Fibroblast of villous mesenchyme (primary cell): ENCODE measurements around the gene CTNND2. TPM values are rescaled to one million over a fixed set of nuclear protein-coding genes. Genes with fewer than 3 reads are reported as not detected.

Source experiments
- DNase-seq: peaks from one replicate; pipeline ENCODE4 v3.0.0-alpha.2; 2010; ENCODE audit warnings: low read depth
- H3K4me3 ChIP-seq: 2 replicates; pipeline ENCODE4 v1.5.1; 2011; ENCODE audit warnings: low read depth, mild to moderate bottlenecking, low read length
- total RNA-seq: library from RNA; depleted of rRNA; stranded (reverse); fragments of >200 nt; gene quantifications from 2 replicates; pipeline ENCODE4 v1.2.3, GENCODE V29; 2012
- TF ChIP-seq, protein P1 (sequence below): IDR thresholded peaks from 2 replicates; pipeline ENCODE4 v1.5.1; 2012; ENCODE audit warnings: low read depth, mild to moderate bottlenecking, low read length; ENCODE audit not compliant: insufficient read depth

CTNND2 gene, protein sequence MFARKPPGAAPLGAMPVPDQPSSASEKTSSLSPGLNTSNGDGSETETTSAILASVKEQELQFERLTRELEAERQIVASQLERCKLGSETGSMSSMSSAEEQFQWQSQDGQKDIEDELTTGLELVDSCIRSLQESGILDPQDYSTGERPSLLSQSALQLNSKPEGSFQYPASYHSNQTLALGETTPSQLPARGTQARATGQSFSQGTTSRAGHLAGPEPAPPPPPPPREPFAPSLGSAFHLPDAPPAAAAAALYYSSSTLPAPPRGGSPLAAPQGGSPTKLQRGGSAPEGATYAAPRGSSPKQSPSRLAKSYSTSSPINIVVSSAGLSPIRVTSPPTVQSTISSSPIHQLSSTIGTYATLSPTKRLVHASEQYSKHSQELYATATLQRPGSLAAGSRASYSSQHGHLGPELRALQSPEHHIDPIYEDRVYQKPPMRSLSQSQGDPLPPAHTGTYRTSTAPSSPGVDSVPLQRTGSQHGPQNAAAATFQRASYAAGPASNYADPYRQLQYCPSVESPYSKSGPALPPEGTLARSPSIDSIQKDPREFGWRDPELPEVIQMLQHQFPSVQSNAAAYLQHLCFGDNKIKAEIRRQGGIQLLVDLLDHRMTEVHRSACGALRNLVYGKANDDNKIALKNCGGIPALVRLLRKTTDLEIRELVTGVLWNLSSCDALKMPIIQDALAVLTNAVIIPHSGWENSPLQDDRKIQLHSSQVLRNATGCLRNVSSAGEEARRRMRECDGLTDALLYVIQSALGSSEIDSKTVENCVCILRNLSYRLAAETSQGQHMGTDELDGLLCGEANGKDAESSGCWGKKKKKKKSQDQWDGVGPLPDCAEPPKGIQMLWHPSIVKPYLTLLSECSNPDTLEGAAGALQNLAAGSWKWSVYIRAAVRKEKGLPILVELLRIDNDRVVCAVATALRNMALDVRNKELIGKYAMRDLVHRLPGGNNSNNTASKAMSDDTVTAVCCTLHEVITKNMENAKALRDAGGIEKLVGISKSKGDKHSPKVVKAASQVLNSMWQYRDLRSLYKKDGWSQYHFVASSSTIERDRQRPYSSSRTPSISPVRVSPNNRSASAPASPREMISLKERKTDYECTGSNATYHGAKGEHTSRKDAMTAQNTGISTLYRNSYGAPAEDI (N-terminal part only)
- not detected in 2 replicates for total RNA-seq

DNA sequence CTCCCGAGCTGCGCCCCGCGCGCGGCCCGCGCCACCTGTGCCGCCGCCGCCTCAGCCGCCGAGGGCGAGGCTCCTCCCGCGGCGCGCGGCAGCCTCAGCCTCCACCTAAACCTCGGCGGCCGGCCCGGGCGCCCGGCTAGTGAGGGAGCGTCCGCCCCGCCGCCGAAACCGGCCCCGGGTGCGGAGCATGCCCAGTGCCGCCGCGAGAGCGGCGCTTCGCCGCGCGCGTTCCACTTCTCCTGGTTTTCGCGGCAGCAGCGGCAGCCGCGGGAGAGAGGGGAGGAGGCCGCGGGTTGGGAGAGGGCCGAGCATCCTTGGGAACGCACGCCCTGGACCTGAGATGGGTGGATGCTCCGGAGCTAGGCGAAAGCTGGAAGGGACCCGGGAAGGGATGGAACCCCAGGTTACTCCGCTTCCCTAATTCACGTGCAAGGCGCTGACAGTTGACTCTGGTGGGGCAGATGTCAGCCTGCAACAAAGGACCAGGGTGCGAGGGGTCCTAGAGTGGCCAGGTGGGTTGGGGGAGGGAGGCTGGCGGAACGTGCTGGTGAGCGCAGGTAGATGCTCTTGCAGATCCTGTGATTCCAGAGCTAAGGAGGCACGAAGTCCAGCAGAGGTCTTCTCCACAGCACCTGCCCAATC lies at the start of gene CTNND2:
Gene CTNND2, minus strand, starts transcription at position 182 of the 642 bp plus-strand sequence. CDS start 593 bp downstream, outside the sequence.
- TF ChIP-seq, protein P1, sequence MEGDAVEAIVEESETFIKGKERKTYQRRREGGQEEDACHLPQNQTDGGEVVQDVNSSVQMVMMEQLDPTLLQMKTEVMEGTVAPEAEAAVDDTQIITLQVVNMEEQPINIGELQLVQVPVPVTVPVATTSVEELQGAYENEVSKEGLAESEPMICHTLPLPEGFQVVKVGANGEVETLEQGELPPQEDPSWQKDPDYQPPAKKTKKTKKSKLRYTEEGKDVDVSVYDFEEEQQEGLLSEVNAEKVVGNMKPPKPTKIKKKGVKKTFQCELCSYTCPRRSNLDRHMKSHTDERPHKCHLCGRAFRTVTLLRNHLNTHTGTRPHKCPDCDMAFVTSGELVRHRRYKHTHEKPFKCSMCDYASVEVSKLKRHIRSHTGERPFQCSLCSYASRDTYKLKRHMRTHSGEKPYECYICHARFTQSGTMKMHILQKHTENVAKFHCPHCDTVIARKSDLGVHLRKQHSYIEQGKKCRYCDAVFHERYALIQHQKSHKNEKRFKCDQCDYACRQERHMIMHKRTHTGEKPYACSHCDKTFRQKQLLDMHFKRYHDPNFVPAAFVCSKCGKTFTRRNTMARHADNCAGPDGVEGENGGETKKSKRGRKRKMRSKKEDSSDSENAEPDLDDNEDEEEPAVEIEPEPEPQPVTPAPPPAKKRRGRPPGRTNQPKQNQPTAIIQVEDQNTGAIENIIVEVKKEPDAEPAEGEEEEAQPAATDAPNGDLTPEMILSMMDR, result no peak
- H3K4me3 ChIP-seq, result no peak within 1 kb of the TSS
- DNase-seq, result no peak

DNA sequence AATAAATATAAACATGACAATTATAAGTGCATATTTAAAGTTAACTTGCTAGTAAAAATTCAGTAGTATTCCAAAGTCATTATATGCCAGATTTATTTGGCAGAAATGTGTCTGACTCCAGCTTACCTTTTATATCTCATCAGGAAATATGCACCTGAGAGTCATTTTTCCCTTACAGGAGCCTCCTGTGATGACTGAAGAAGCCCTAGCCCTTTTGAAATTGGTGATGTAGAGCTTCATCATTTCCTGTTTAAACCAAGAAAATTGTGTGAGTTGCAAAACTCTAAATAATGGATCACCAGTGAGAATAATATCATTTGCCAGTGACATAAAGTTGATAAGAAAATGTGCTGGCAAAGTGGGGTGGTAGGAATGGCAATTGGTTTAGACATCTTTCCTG lies 42.1 kb upstream of the CTNND2 start:
- DNase-seq, result no peak
- no peak overlapping the region for H3K4me3 ChIP-seq
- TF ChIP-seq, protein P1, result no peak

DNA sequence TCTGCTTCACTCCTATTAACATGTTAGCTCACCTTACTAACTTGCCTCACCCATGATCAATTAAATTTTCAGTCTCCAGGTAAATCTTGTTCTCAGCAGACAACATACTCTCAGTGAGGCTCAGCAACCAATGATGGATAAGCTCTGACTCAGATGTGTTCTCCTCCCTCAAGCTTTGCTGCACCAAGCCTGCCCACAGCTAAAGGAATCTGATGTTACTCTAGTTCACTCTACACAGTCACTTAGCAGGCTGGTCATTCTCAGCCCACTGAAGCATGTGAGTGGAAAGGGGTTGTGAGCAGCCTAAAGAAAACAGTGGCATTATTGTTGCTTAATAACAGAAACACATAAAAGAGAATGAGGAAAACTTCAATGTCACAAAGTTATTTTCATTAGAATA lies 37.3 kb upstream of the CTNND2 start:
- TF ChIP-seq, protein P1, result no peak
- no peak overlapping the region for H3K4me3 ChIP-seq
- no peak for DNase-seq

- no peak for DNase-seq
- TF ChIP-seq, protein P1, result no peak
- no peak overlapping the region for H3K4me3 ChIP-seq
These were observed 27.4 kb upstream of the CTNND2 start for GRCh38 chr5:11931638-11932037.

- TF ChIP-seq, protein P1, result no peak
- no peak overlapping the region for H3K4me3 ChIP-seq
- no peak for DNase-seq
These were observed 24.7 kb upstream of the CTNND2 start for GRCh38 chr5:11928909-11929308.

GRCh38 chr5:11925701-11926100 lies 21.5 kb upstream of the CTNND2 start:
- no peak overlapping the region for H3K4me3 ChIP-seq
- no peak for DNase-seq
- TF ChIP-seq, protein P1, result no peak
